Cardiac septum (tissue), 1 donor: ENCODE data around the gene CNTNAP2. TPM values are rescaled to one million over a fixed set of nuclear protein-coding genes. Genes with fewer than 3 reads are reported as not detected.
"Not testable (repeated sequence)": the region's sequence is repeated elsewhere in the genome, so short reads cannot be mapped to it uniquely, and the experiment has no call there.

ENCODE experiments used
- DNase-seq: peaks from one replicate; pipeline ENCODE4 v3.0.0-alpha.2; 2020; ENCODE audit warnings: low spot score
- intact Hi-C: fragments of 100-400 bp; cut with DNase I; formaldehyde crosslinking; loops from one replicate; pipeline ENCODE4 v1.14.0; 2022
- total RNA-seq: library from RNA; stranded (reverse); fragmentation: NEBNext Ultra II Directional; extraction: Animal tissue kit (Norgen Biotek cat#: 25700); gene quantifications from one replicate; pipeline ENCODE4 v1.2.1, GENCODE V29; 2021
- donor health status: DM: no; HTN: no; CAD: no.

Gene CNTNAP2
- total RNA-seq, 1 donor from 2014 or later: 0.22 TPM

DNA sequence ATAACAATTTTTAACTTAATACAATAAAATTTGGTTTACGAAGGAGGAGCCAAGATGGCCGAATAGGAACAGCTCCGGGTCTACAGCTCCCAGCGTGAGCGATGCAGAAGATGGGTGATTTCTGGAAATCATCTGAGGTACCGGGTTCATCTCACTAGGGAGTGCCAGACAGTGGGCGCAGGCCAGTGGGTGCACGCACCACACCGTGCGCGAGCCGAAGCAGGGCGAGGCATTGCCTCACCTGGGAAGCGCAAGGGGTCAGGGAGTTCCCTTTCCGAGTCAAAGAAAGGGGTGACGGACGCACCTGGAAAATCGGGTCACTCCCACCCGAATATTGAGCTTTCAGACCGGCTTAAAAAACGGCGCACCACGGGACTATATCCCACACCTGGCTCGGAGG lies 789.1 kb downstream of the CNTNAP2 start:
- intact Hi-C loops, DNase-seq: not testable (repeated sequence)

DNA sequence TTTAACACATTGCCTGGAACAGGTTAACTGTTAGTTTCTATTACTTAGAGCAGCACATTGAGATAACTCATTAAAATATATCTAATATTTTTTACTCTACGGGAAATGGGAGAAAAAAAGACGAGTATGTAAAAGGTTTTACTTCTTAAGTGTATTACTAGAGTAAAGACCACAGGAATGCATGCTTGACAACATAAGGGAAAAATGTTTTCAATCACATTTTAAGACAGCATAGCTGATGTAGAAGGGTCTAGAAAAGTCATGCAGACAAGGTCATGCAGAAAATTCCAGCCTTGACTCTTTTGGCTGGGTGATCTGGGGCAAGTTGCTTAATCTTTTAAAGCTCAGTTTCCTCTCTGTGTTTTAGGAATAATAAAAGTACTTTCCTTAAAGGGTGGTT lies 806.2 kb downstream of the CNTNAP2 start:
- DNase-seq: no peak
- intact Hi-C loops: no loop called here

GRCh38 chr7:146926841-146927240 lies 810.2 kb downstream of the CNTNAP2 start:
- intact Hi-C loops: no loop called here
- no peak for DNase-seq

DNA sequence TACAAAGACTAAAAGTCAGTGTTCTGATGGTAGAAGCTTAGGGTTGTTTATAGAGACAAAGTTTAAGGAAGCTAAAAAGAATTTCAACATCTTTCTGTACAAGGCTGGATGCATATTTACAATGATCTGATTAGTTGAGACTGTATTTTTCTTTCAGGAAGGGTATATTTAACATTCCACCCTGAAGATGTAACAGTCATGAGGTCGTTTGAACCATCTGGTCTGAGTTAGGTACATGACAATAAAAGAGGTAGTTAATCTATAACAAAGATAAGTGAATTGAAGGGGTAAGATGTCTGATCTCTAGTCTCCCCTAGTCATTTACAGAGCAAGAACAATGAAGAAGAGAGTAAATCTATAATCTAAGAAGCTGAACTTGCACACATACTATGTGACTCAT lies 821.2 kb downstream of the CNTNAP2 start:
- no peak for DNase-seq
- intact Hi-C loops: no loop called here

GRCh38 chr7:146943483-146943882 lies 826.9 kb downstream of the CNTNAP2 start:
- intact Hi-C loops: no loop called here

GRCh38 chr7:146948703-146949102 lies 832.1 kb downstream of the CNTNAP2 start:
- intact Hi-C loops: no loop called here
- DNase-seq: no peak

More at GRCh38 chr7:146943483-146943882, 826.9 kb downstream of the CNTNAP2 start:
- no peak for DNase-seq

- intact Hi-C loops: loop anchor here (10.0 kb wide), 1 partner anchor 58 kb away; no protein-coding TSS in a partner anchor
- no peak for DNase-seq
Observed at GRCh38 chr7:146956321-146956720, 839.7 kb downstream of the CNTNAP2 start.

DNA sequence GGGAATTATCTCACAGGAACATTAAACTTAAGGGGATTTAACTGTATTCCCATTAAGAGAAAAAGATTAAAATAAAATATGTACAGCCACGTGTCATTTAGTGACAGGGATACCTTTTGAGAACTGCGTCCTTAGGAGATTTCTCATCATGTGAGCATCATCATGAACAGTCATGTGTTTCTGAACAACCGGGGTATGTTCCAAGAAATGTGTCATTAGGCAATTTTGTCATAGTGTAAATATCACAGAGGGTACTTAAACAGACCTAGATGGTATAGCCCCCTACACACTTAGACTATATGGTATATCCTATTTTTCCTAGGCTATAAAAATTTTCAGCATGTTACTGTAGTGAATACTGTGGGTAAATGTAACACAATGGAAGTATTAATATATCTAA lies 840.3 kb downstream of the CNTNAP2 start:
- intact Hi-C loops: loop anchor here (10.0 kb wide), 1 partner anchor 58 kb away; no protein-coding TSS in a partner anchor
- no peak for DNase-seq

- intact Hi-C loops: no loop called here
- no peak for DNase-seq
Observed at GRCh38 chr7:146960773-146961391, 844.3 kb downstream of the CNTNAP2 start.

DNA sequence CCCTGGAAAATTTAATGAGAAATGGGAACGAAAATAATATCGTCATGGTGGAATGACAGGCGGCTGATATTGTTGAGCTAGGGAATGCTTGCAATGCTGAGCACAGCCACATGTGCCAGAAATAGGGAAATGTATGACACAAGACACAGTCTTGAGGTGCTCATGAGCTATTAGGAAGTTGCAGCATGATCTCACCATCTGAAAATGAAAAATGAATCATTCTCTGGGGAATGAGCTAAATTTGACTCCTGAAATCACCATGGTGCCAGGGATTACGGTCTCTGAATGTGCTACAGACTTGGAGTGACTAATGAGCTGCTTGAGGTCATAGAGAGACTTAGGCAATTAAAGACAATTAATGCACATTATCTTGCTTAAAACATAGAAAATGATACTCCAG lies 845.0 kb downstream of the CNTNAP2 start:
- intact Hi-C loops: no loop called here

DNA sequence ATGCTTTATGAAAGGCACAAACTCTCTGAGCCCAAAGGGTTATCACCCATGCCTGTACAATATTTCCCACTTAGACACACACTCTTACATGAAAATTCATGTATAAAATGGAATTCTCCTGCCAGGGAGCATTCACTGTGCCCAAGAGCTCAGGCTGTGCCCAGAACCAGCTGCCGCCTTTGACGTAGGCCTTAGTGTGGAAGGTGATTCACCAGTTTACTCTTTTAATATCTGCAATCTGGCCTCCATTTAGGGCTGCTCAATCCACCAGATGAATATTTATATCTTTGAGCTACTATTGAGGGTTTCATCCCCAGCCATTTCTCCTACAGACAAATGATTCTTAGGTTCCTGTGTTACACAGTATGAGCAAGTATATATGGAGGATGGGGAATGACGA lies 849.7 kb downstream of the CNTNAP2 start:
- intact Hi-C loops: no loop called here
- no peak for DNase-seq

More for the DNA sequence above, 845.0 kb downstream of the CNTNAP2 start:
- DNase-seq: no peak

GRCh38 chr7:146982482-146982881 lies 865.9 kb downstream of the CNTNAP2 start:
- no peak for DNase-seq
- intact Hi-C loops: no loop called here

DNA sequence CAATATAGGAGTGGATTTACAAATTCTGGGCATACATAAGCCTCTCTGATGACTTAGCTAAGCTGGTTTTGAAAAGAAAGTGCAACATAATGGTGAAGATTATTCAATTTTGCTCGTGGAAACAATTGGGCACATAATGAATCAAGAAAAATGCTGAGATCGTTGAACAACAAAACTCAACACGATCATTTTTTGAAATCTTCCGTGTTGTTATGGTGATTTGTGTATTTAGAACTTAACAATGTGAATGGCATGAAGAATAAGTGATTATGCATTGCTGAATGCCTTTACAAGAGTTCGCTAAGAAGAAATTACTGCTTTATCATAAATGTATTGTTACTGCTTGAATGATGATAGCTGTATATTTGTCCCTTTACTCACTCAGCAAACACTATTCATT lies 875.0 kb downstream of the CNTNAP2 start:
- intact Hi-C loops: no loop called here

DNA sequence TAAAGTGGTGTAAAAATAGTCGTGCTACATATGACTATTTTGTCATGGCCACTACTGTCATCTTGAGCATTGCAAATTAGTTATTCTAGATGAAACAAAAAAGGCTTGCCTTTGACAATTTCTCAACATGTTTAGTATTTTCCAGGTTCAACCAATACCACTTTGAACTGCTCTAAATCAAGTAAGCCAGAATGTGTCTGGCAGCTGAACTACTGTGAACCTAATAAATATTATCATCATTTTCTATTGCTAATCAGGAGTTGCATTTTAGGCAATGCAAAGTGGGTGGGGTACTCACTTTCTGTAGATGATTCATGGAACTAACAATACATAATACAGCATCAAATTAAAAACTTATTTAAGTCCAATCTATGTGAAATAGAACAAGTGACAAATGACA lies 877.2 kb downstream of the CNTNAP2 start:
- intact Hi-C loops: no loop called here
- no peak for DNase-seq

More for the DNA sequence above, 875.0 kb downstream of the CNTNAP2 start:
- DNase-seq: no peak

GRCh38 chr7:147008530-147008929 lies 891.9 kb downstream of the CNTNAP2 start:
- no peak for DNase-seq
- intact Hi-C loops: no loop called here

GRCh38 chr7:147012666-147013065 lies 896.1 kb downstream of the CNTNAP2 start:
- DNase-seq: no peak
- intact Hi-C loops: loop anchor here (10.0 kb wide), 1 partner anchor 58 kb away; no protein-coding TSS in a partner anchor

DNA sequence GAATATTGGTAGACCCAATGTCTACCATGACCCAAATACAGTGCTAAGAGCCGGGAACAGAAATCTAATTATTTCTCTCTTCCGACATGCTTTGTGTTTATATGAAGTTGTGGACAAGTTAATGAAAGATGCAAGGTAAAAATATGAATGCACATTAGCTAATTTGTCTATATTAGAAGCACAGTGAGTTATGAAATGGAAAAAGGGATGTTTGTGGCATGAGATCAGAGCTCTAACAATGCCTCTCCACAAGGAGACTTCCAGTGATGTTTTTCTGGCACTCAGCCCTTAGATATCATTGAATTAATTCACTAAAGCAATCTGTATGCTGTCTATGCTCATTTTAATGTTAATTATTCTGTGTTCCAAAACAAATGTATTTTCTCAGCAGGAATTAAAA lies 897.2 kb downstream of the CNTNAP2 start:
- intact Hi-C loops: loop anchor here (10.0 kb wide), 1 partner anchor 59 kb away; no protein-coding TSS in a partner anchor
- no peak for DNase-seq

- intact Hi-C loops: loop anchor here (10.0 kb wide), 1 partner anchor 60 kb away; no protein-coding TSS in a partner anchor
- DNase-seq: no peak
Observed at GRCh38 chr7:147014286-147014955, 897.8 kb downstream of the CNTNAP2 start.

DNA sequence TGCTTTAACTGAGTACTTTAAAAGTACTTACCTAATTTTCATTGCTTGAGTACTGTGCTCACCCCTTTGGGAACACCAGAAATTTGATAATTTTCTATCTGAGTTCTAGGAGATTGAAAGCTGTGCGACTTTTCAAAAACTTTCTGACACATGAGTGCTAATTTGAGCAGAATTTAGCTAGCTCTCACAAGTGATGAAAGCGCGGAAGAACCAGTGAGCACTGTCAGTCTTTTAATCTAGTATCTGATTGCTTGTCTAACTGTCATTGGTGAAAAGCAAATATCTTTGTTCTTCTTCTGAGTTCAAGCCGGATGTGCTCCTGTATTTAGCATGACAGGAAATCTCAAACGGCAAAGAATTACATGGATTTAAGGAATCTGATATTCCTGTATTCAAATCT lies 899.4 kb downstream of the CNTNAP2 start:
- intact Hi-C loops: loop anchor here (10.0 kb wide), 1 partner anchor 61 kb away; no protein-coding TSS in a partner anchor
- no peak for DNase-seq

DNA sequence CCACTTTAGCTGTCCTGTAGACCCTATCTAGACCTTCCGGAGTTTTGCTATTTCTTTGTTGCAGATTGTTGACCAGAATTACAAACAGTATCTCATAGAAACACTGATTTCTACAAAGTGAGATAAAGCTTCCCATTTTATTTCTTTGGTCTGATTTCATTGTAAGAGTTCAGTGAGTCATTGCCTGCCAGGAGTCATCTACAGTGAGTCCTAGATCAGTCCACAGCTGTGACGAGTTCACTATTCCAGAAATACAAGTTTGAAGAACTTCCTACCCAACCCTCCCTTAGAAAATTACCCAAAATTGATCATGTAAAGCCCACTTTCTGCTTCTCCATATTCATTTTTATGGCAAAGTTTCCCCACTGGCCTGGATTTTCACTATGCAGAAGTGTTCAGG lies 905.5 kb downstream of the CNTNAP2 start:
- intact Hi-C loops: no loop called here
- no peak for DNase-seq

DNA sequence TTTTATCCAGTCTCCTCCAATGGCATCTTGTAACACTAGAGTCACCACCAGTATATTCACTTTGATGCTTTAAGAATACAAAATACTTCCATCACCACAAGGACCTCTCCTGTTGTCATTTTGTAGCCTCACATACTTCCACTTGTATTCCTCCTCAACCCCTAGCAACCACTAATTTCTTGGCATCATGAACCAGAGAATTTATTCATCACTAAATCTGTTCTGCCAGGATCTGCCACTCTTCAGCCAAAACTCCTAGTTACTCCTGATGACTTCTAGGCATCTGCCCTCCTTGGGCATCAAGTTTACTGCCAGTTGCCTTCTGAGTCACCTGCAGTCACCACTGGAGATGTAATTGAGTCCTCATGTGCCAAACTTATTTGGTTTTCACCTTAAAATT lies 906.8 kb downstream of the CNTNAP2 start:
- no peak for DNase-seq

More for the DNA sequence above, 906.8 kb downstream of the CNTNAP2 start:
- intact Hi-C loops: no loop called here
